Upper lobe of right lung (tissue), 1 donor: ENCODE measurements around the gene LDLRAP1. TPM values are rescaled to one million over a fixed set of nuclear protein-coding genes. Genes with fewer than 3 reads are reported as not detected.

Source experiments
- ATAC-seq: fragments of 200-7000 bp; cut with Tn5 transposase; one replicate; pipeline ENCODE4 v1.9.1; 2020; ENCODE audit warnings: mild to moderate bottlenecking, moderate library complexity
- DNase-seq: peaks from one replicate; pipeline ENCODE4 v3.0.0-alpha.2; 2020
- H3K27ac ChIP-seq: fragments of 200-600 bp; one replicate; pipeline ENCODE4 v1.8.0; 2022
- H3K27me3 ChIP-seq: fragments of 200-600 bp; one replicate; pipeline ENCODE4 v1.8.0; 2022; ENCODE audit warnings: mild to moderate bottlenecking
- H3K36me3 ChIP-seq: fragments of 200-600 bp; one replicate; pipeline ENCODE4 v1.8.0; 2022
- H3K4me1 ChIP-seq: fragments of 200-600 bp; one replicate; pipeline ENCODE4 v1.8.0; 2022
- H3K4me3 ChIP-seq: fragments of 200-600 bp; one replicate; pipeline ENCODE4 v1.8.0; 2022; ENCODE audit warnings: mild to moderate bottlenecking
- H3K9me3 ChIP-seq: fragments of 200-600 bp; one replicate; pipeline ENCODE4 v1.8.0; 2022
- intact Hi-C: fragments of 100-400 bp; cut with DNase I; formaldehyde crosslinking; loops from one replicate; pipeline ENCODE4 v1.11.0; 2022
- total RNA-seq: library from RNA; stranded (reverse); fragmentation: NEBNext Ultra II Directional; extraction: Animal tissue kit (Norgen Biotek cat#: 25700); gene quantifications from one replicate; pipeline ENCODE4 v1.2.1, GENCODE V29; 2021
- TF ChIP-seq, protein P1 (sequence below): fragments of 200-600 bp; IDR thresholded peaks from one replicate; pipeline ENCODE4 v1.8.0; 2022; ENCODE audit warnings: antibody characterized with exemption
- donor health status: DM: no; HTN: yes; CAD: no; lungs with severe emphysema.

The LDLRAP1 gene
- total RNA-seq, 1 donor from 2014 or later, result 35.1 TPM

DNA sequence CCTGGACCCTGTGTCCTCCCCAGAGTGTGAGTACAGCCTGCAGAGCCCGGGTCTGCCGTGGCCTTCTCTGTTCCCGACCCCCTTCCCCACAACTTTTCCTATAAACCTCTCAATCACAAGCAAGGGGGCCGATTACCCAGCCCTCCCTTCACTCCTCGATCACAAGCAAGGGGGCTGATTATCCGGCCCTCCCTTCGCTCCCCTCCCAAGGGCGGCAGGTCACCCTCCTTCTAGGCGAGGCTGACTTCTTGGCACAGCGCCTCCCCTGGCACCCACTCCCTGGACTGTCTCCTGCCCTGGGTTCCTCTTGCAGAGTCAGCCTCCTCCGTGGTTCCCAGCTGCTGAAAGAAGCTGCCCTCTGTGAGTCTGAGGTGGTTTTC, 12.3 kb upstream of the LDLRAP1 start:
- H3K27ac ChIP-seq, result no peak overlapping the region
- H3K9me3 ChIP-seq, result no peaks in the 10 kb centered on the region
- H3K36me3 ChIP-seq, result no peaks in the 10 kb centered on the region
- no peaks in the 10 kb centered on the region for H3K27me3 ChIP-seq
- DNase-seq (no peak), ATAC-seq (peak; percentile 37)
- intact Hi-C loops, result no loop called here
- TF ChIP-seq, protein P1, sequence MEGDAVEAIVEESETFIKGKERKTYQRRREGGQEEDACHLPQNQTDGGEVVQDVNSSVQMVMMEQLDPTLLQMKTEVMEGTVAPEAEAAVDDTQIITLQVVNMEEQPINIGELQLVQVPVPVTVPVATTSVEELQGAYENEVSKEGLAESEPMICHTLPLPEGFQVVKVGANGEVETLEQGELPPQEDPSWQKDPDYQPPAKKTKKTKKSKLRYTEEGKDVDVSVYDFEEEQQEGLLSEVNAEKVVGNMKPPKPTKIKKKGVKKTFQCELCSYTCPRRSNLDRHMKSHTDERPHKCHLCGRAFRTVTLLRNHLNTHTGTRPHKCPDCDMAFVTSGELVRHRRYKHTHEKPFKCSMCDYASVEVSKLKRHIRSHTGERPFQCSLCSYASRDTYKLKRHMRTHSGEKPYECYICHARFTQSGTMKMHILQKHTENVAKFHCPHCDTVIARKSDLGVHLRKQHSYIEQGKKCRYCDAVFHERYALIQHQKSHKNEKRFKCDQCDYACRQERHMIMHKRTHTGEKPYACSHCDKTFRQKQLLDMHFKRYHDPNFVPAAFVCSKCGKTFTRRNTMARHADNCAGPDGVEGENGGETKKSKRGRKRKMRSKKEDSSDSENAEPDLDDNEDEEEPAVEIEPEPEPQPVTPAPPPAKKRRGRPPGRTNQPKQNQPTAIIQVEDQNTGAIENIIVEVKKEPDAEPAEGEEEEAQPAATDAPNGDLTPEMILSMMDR, result no peak
- no peaks in the 10 kb centered on the region for H3K4me1 ChIP-seq
- H3K4me3 ChIP-seq, result no peak overlapping the region

DNA sequence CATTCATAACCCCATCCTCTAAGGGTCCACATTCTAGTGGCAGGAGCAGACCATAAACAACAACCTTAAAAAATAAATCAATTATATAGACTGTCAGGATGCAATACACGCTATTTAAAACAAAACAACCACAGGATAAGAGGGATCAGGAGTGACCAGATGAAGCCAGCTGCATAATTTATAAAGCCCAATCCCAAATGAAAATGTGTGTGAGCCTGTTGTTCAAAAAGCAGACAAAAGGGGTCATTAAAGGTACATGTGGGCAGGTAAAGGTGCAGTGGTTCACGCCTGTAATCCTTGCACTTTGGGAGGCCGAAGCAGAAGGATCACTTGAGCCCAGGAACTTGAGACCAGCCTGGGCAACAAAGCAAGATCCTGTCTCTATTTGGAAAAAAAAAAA, 10.4 kb upstream of the LDLRAP1 start:
- H3K27ac ChIP-seq, result no peak overlapping the region
- TF ChIP-seq, protein P1, result no peak
- DNase-seq (no peak), ATAC-seq (no peak)
- no peaks in the 10 kb centered on the region for H3K9me3 ChIP-seq
- H3K4me3 ChIP-seq, result no peak overlapping the region
- no peaks in the 10 kb centered on the region for H3K27me3 ChIP-seq
- no peaks in the 10 kb centered on the region for H3K36me3 ChIP-seq
- H3K4me1 ChIP-seq, result no peaks in the 10 kb centered on the region
- intact Hi-C loops, result no loop called here

DNA sequence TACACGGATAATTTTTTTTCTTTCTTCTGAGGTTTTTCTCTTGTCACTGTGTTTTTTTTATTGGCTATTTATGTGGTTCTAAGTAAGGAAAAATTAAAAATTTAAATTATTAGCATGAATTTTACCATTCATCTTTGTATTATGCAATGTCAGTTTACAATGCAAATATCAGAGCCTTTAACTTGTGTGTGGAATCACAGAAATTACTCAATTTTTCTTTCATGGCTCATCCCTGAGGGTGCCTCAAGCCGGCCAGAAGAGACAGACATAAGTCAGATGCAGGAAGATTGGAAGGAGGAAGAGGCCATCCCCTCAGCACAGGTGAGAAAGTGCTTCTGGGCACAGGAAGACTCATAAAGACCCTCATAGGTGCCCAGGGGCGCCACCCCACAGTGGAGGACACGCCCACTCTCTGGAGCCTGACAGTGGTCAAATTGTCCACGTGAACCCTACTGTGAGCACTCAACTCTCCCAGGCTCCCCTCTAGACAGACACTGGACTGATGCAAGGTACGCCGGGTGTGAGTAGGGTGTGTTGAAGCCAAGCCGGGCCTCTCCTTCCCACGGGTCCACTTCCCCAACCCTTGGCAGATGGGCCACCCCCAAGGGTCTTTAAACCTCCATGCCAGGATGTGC, 9.5 kb upstream of the LDLRAP1 start:
- ATAC-seq (no peak), DNase-seq (no peak)
- no peak overlapping the region for H3K4me3 ChIP-seq
- H3K27me3 ChIP-seq, result no peaks in the 10 kb centered on the region
- TF ChIP-seq, protein P1, result no peak
- H3K36me3 ChIP-seq, result no peaks in the 10 kb centered on the region
- H3K4me1 ChIP-seq, result no peaks in the 10 kb centered on the region
- H3K27ac ChIP-seq, result no peak overlapping the region
- H3K9me3 ChIP-seq, result no peaks in the 10 kb centered on the region
- intact Hi-C loops, result no loop called here

DNA sequence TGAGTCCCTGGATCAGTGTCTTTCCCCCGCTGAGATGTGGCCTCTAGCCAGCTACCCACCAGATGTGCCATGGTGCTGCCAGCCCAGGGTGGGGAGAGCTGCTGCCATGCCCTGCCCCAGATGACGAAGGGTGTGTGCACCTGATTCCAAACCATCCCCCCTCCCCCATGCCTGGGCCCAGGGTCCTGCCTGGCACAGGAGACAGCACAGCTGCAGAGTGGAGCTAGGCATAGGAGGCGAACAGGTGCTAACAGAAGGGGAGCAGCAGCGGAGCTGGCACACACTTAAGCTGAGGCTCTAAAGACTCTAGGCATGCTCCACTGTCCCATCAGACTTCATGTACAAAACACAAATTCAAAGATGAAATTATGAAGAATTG, 9.0 kb upstream of the LDLRAP1 start:
- H3K4me1 ChIP-seq, result no peaks in the 10 kb centered on the region
- no peaks in the 10 kb centered on the region for H3K9me3 ChIP-seq
- H3K27me3 ChIP-seq, result no peaks in the 10 kb centered on the region
- no peak overlapping the region for H3K4me3 ChIP-seq
- no peaks in the 10 kb centered on the region for H3K36me3 ChIP-seq
- H3K27ac ChIP-seq, result no peak overlapping the region
- TF ChIP-seq, protein P1, result no peak
- DNase-seq (no peak), ATAC-seq (no peak)
- intact Hi-C loops, result no loop called here

DNA sequence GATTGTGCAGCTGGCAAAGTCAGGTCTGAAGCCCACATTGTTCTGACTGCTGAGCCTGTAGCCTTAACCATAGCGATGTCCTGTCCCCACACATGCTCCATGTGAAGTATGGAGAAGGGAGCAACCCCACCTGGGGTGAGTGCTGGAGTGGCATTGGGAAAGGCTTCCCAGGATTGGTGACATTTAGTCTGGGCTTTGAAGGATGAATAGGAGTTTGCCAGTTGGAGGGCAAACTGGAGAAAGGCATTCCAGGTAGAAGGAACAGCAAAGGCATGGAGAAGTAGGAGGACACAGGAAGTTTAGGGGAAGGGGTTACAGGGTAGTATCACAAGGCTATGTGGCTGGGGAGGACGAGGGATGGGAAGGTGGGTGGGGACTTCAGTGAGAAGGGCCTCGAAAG, 7.3 kb upstream of the LDLRAP1 start:
- Histone ChIP-seq H3K36me3 (no peaks in the 10 kb centered on the region), H3K4me1 (no peaks in the 10 kb centered on the region), H3K27me3 (no peaks in the 10 kb centered on the region), H3K4me3 (no peak overlapping the region), H3K9me3 (no peaks in the 10 kb centered on the region), H3K27ac (no peak overlapping the region)
- TF ChIP-seq, protein P1, result no peak
- intact Hi-C loops, result no loop called here
- no peak for DNase-seq
- no peak for ATAC-seq
